Activated naive CD8-positive, alpha-beta T cell treated with anti-CD3 and anti-CD28 coated beads, Interleukin-2, amount 50 U/mL, for 24 hours (primary cell): Measurements from ENCODE around the gene AIFM3.

ENCODE experiments used
- ATAC-seq: fragments of 150-1000 bp; cut with Tn5 transposase; one replicate; pipeline ENCODE4 v1.10.0; 2021
- DNase-seq: peaks from one replicate; pipeline ENCODE4 v3.0.0; 2021
- H3K27ac Mint-ChIP-seq: one replicate; pipeline ENCODE4 v1.8.0; 2021; ENCODE audit warnings: mild to moderate bottlenecking, mixed read lengths
- H3K27me3 Mint-ChIP-seq: one replicate; pipeline ENCODE4 v1.8.0; 2021; ENCODE audit warnings: mixed read lengths
- H3K36me3 Mint-ChIP-seq: one replicate; pipeline ENCODE4 v1.8.0; 2021; ENCODE audit warnings: low read depth, mixed read lengths
- H3K4me1 Mint-ChIP-seq: one replicate; pipeline ENCODE4 v1.8.0; 2021; ENCODE audit warnings: mixed read lengths
- H3K4me3 Mint-ChIP-seq: one replicate; pipeline ENCODE4 v1.8.0; 2021; ENCODE audit warnings: mild to moderate bottlenecking, moderate library complexity, mixed read lengths
- H3K9me3 Mint-ChIP-seq: one replicate; pipeline ENCODE4 v1.8.0; 2021; ENCODE audit warnings: mixed read lengths

AIFM3 gene

GRCh38 chr22:21020802-21021429 is 53.9 kb downstream of the AIFM3 start:
- Mint-ChIP-seq H3K4me3 (no peak overlapping the region), H3K4me1 (peaks cover 8% of the 10 kb centered on the region), H3K9me3 (no peaks in the 10 kb centered on the region), H3K27ac (no peak overlapping the region), H3K27me3 (no peaks in the 10 kb centered on the region), H3K36me3 (no peaks in the 10 kb centered on the region)
- DNase-seq, result peak; percentile 35
- peak; percentile 55 for ATAC-seq

GRCh38 chr22:21022507-21022906 is 55.5 kb downstream of the AIFM3 start:
- H3K4me1 Mint-ChIP-seq, result peaks cover 8% of the 10 kb centered on the region
- H3K27me3 Mint-ChIP-seq, result no peaks in the 10 kb centered on the region
- H3K9me3 Mint-ChIP-seq, result no peaks in the 10 kb centered on the region
- no peak overlapping the region for H3K27ac Mint-ChIP-seq
- DNase-seq (no peak), ATAC-seq (no peak)
- no peak overlapping the region for H3K4me3 Mint-ChIP-seq
- H3K36me3 Mint-ChIP-seq, result no peaks in the 10 kb centered on the region

- DNase-seq (no peak), ATAC-seq (no peak)
- H3K4me3 Mint-ChIP-seq, result no peak overlapping the region
- peaks cover 8% of the 10 kb centered on the region for H3K4me1 Mint-ChIP-seq
- no peak overlapping the region for H3K27ac Mint-ChIP-seq
- H3K36me3 Mint-ChIP-seq, result no peaks in the 10 kb centered on the region
- no peaks in the 10 kb centered on the region for H3K27me3 Mint-ChIP-seq
- H3K9me3 Mint-ChIP-seq, result no peaks in the 10 kb centered on the region
These were observed 56.0 kb downstream of the AIFM3 start for GRCh38 chr22:21022955-21023614.

- no peaks in the 10 kb centered on the region for H3K9me3 Mint-ChIP-seq
- no peak overlapping the region for H3K4me3 Mint-ChIP-seq
- H3K27ac Mint-ChIP-seq, result no peak overlapping the region
- ATAC-seq (no peak), DNase-seq (peak; percentile 24)
- peaks cover 8% of the 10 kb centered on the region for H3K4me1 Mint-ChIP-seq
- H3K27me3 Mint-ChIP-seq, result peaks cover 11% of the 10 kb centered on the region
- no peaks in the 10 kb centered on the region for H3K36me3 Mint-ChIP-seq
These were observed 58.2 kb downstream of the AIFM3 start for GRCh38 chr22:21025266-21025665.

GRCh38 chr22:21025763-21026755 is 59.0 kb downstream of the AIFM3 start:
- no peak for ATAC-seq
- Mint-ChIP-seq H3K9me3 (no peaks in the 10 kb centered on the region), H3K27ac (no peak overlapping the region), H3K36me3 (no peaks in the 10 kb centered on the region), H3K4me1 (peaks cover 8% of the 10 kb centered on the region), H3K4me3 (no peak overlapping the region), H3K27me3 (peaks cover 19% of the 10 kb centered on the region)
- no peak for DNase-seq

GRCh38 chr22:21026783-21027692 is 60.0 kb downstream of the AIFM3 start:
- H3K4me1 Mint-ChIP-seq, result peaks cover 8% of the 10 kb centered on the region
- H3K4me3 Mint-ChIP-seq, result no peak overlapping the region
- peaks cover 22% of the 10 kb centered on the region for H3K27me3 Mint-ChIP-seq
- ATAC-seq (no peak), DNase-seq (no peak)
- no peaks in the 10 kb centered on the region for H3K9me3 Mint-ChIP-seq
- H3K36me3 Mint-ChIP-seq, result no peaks in the 10 kb centered on the region
- H3K27ac Mint-ChIP-seq, result no peak overlapping the region

- Mint-ChIP-seq H3K27ac (no peak overlapping the region), H3K9me3 (no peaks in the 10 kb centered on the region), H3K4me1 (peaks cover 8% of the 10 kb centered on the region), H3K4me3 (no peak overlapping the region), H3K36me3 (no peaks in the 10 kb centered on the region), H3K27me3 (peaks cover 22% of the 10 kb centered on the region)
- no peak for DNase-seq
- ATAC-seq, result no peak
These were observed 61.5 kb downstream of the AIFM3 start for GRCh38 chr22:21028277-21029251.

GRCh38 chr22:21029486-21030025 is 62.5 kb downstream of the AIFM3 start:
- Mint-ChIP-seq H3K4me3 (no peak overlapping the region), H3K27ac (no peak overlapping the region), H3K9me3 (no peaks in the 10 kb centered on the region), H3K4me1 (peaks cover 10% of the 10 kb centered on the region), H3K27me3 (peaks cover 24% of the 10 kb centered on the region), H3K36me3 (no peaks in the 10 kb centered on the region)
- ATAC-seq (no peak), DNase-seq (no peak)

GRCh38 chr22:21030032-21030431 is 63.0 kb downstream of the AIFM3 start:
- H3K4me3 Mint-ChIP-seq, result no peak overlapping the region
- DNase-seq, result no peak
- no peaks in the 10 kb centered on the region for H3K36me3 Mint-ChIP-seq
- no peak for ATAC-seq
- H3K27me3 Mint-ChIP-seq, result peaks cover 26% of the 10 kb centered on the region
- no peaks in the 10 kb centered on the region for H3K9me3 Mint-ChIP-seq
- no peak overlapping the region for H3K27ac Mint-ChIP-seq
- peaks cover 9% of the 10 kb centered on the region for H3K4me1 Mint-ChIP-seq
